HG03175 (cell line): ENCODE results near the gene PLCL2.

Source experiments
- ATAC-seq: cut with Tn5 transposase; IDR thresholded peaks from one replicate; pipeline ENCODE4 v1.9.1; 2021; ENCODE audit warnings: mild to moderate bottlenecking, moderate library complexity; ENCODE audit not compliant: unreplicated experiment

The PLCL2 gene

GRCh38 chr3:16913264-16913580 lies 28.5 kb downstream of the PLCL2 start:
- ATAC-seq: no peak

- no peak for ATAC-seq
These were observed 32.1 kb downstream of the PLCL2 start for GRCh38 chr3:16916840-16917239.

- no peak for ATAC-seq
These were observed 32.6 kb downstream of the PLCL2 start for GRCh38 chr3:16917256-16917935.

GRCh38 chr3:16917980-16918682 lies 33.4 kb downstream of the PLCL2 start:
- no peak for ATAC-seq

GRCh38 chr3:16918683-16919025 lies 33.9 kb downstream of the PLCL2 start:
- no peak for ATAC-seq

GRCh38 chr3:16923112-16923511 lies 38.4 kb downstream of the PLCL2 start:
- no peak for ATAC-seq

GRCh38 chr3:16927485-16927884 lies 42.7 kb downstream of the PLCL2 start:
- peak; percentile 51 for ATAC-seq

- ATAC-seq: peak; percentile 37
These were observed 43.8 kb downstream of the PLCL2 start for GRCh38 chr3:16928386-16929132.

- ATAC-seq: no peak
These were observed 44.6 kb downstream of the PLCL2 start for GRCh38 chr3:16929311-16929710.

- ATAC-seq: no peak
These were observed 48.1 kb downstream of the PLCL2 start for GRCh38 chr3:16932877-16933276.

GRCh38 chr3:16935781-16936180 lies 51.0 kb downstream of the PLCL2 start:
- ATAC-seq: no peak

GRCh38 chr3:16936233-16936632 lies 51.5 kb downstream of the PLCL2 start:
- ATAC-seq: no peak

GRCh38 chr3:16936676-16937230 lies 52.0 kb downstream of the PLCL2 start:
- ATAC-seq: no peak

- no peak for ATAC-seq
These were observed 52.6 kb downstream of the PLCL2 start for GRCh38 chr3:16937326-16937845.

- no peak for ATAC-seq
These were observed 56.3 kb downstream of the PLCL2 start for GRCh38 chr3:16940769-16941700.

- ATAC-seq: no peak
These were observed 58.2 kb downstream of the PLCL2 start for GRCh38 chr3:16942955-16943354.

- ATAC-seq: no peak
These were observed 59.1 kb downstream of the PLCL2 start for GRCh38 chr3:16943857-16944256.

GRCh38 chr3:16944356-16944755 lies 59.6 kb downstream of the PLCL2 start:
- ATAC-seq: no peak

- no peak for ATAC-seq
These were observed 60.6 kb downstream of the PLCL2 start for GRCh38 chr3:16945330-16945729.

- no peak for ATAC-seq
These were observed 65.5 kb downstream of the PLCL2 start for GRCh38 chr3:16950282-16950681.

GRCh38 chr3:16950845-16951244 lies 66.1 kb downstream of the PLCL2 start:
- ATAC-seq: no peak
